B cell (primary cell): Measurements from ENCODE around the gene TSTD1. TPM values are rescaled to one million over a fixed set of nuclear protein-coding genes. Genes with fewer than 3 reads are reported as not detected.

Experiments
- ATAC-seq: fragments of 200-7000 bp; cut with Tn5 transposase; one replicate; pipeline ENCODE4 v1.10.0; 2021; ENCODE audit warnings: low read depth, mild to moderate bottlenecking, moderate number of reproducible peaks, moderate library complexity
- CTCF ChIA-PET: fragments of 350-600 bp; sonication (Branson Sonifier 250); formaldehyde crosslinking; loops from one replicate; lab custom pipeline; 2021; ENCODE audit warnings: antibody characterized with exemption, inconsistent platforms; lab: Charles Lee
- POLR2A ChIA-PET: fragments of 350-600 bp; sonication (Branson Sonifier 250); formaldehyde crosslinking; loops from one replicate; lab custom pipeline; 2021; ENCODE audit warnings: antibody characterized with exemption; lab: Charles Lee
- DNase-seq: peaks from one replicate; pipeline ENCODE4 v3.0.0; 2013
- H2AFZ ChIP-seq: 2 replicates; pipeline ENCODE4 v1.6.1; 2012; ENCODE audit warnings: mild to moderate bottlenecking, low read depth, low read length; ENCODE audit not compliant: insufficient read depth, poor library complexity, severe bottlenecking
- H3K27ac ChIP-seq, 2 donors: 1 replicate in 1 of 2; 2 replicates in 1 of 2; pipeline ENCODE4 v1.5.1; 2012 to 2013; ENCODE audit warnings: low read length in 2 of 2, mild to moderate bottlenecking in 2 of 2, moderate library complexity in 1 of 2
- H3K27me3 ChIP-seq, 4 experiments: fragments of 200-600 bp in 1 of 4; sonication (generic) in 1 of 4; replicated peaks in 1 of 4; 1 replicate in 2 of 4; 2 replicates in 2 of 4; pipeline versions ENCODE4 v1.6.1 to v1.7.0; 2013 to 2016; ENCODE audit warnings: low read length in 3 of 4, mild to moderate bottlenecking in 2 of 4, mixed read lengths in 1 of 4, moderate library complexity in 1 of 4; ENCODE audit not compliant: insufficient read depth in 4 of 4, control insufficient read depth in 3 of 4; ENCODE audit errors: control extremely low read depth in 1 of 4
- H3K36me3 ChIP-seq, 2 experiments: replicated peaks in 1 of 2; 1 replicate in 1 of 2; 2 replicates in 1 of 2; pipeline versions ENCODE4 v1.6.1 to v1.7.1; 2013; ENCODE audit warnings: low read length in 1 of 2; ENCODE audit not compliant: insufficient read depth in 2 of 2, control insufficient read depth in 1 of 2; ENCODE audit errors: control extremely low read depth in 1 of 2, extremely low read depth in 1 of 2
- H3K4me1 ChIP-seq, 2 donors: fragments of 200-600 bp in 1 of 2; sonication (generic) in 1 of 2; 1 replicate in 1 of 2; 2 replicates in 1 of 2; pipeline versions ENCODE4 v1.5.1 to v1.6.1; 2013 to 2017; ENCODE audit warnings: low read length in 2 of 2; ENCODE audit not compliant: control insufficient read depth in 2 of 2, insufficient read depth in 2 of 2
- H3K4me2 ChIP-seq: replicated peaks from 2 replicates; pipeline ENCODE3; 2012; ENCODE audit warnings: mild to moderate bottlenecking, low read depth, low read length; ENCODE audit not compliant: poor library complexity, severe bottlenecking
- H3K4me3 ChIP-seq, 5 experiments: fragments of 200-600 bp in 1 of 5; sonication (generic) in 1 of 5; 1 replicate in 3 of 5; 2 replicates in 2 of 5; pipeline versions ENCODE4 v1.5.1 to v1.7.0; 2011 to 2016; ENCODE audit warnings: low read length in 4 of 5, mild to moderate bottlenecking in 4 of 5, low read depth in 2 of 5, control low read depth in 1 of 5, moderate library complexity in 1 of 5; ENCODE audit not compliant: insufficient read depth in 1 of 5; ENCODE audit errors: control extremely low read depth in 1 of 5, extremely low read depth in 1 of 5
- H3K79me2 ChIP-seq: fragments of 200-600 bp; sonication (generic); one replicate; pipeline ENCODE4 v1.6.0; 2016; ENCODE audit warnings: low read length; ENCODE audit not compliant: control insufficient read depth, insufficient read depth
- H3K9ac ChIP-seq: fragments of 200-600 bp; sonication (generic); 2 replicates; pipeline ENCODE4 v1.6.1; 2017; ENCODE audit warnings: mild to moderate bottlenecking, low read length, moderate library complexity
- H3K9me3 ChIP-seq, 3 donors: one replicate each; pipeline versions ENCODE4 v1.6.1 to v1.7.1; 2013; ENCODE audit warnings: low read length in 2 of 3; ENCODE audit not compliant: control insufficient read depth in 2 of 3, insufficient read depth in 1 of 3; ENCODE audit errors: control extremely low read depth in 1 of 3
- H4K20me1 ChIP-seq: 2 replicates; pipeline ENCODE4 v1.6.0; 2012; ENCODE audit warnings: mild to moderate bottlenecking, low read length; ENCODE audit not compliant: insufficient read depth, control insufficient read depth, poor library complexity, severe bottlenecking
- H3K27ac Mint-ChIP-seq: one replicate; pipeline ENCODE4 v1.8.0; 2021; ENCODE audit warnings: mixed read lengths
- H3K27me3 Mint-ChIP-seq: one replicate; pipeline ENCODE4 v1.8.0; 2021; ENCODE audit warnings: mixed read lengths
- H3K4me1 Mint-ChIP-seq: one replicate; pipeline ENCODE4 v1.8.0; 2021; ENCODE audit warnings: mixed read lengths
- H3K4me3 Mint-ChIP-seq: one replicate; pipeline ENCODE4 v1.8.0; 2021; ENCODE audit warnings: mixed read lengths
- H3K9me3 Mint-ChIP-seq: one replicate; pipeline ENCODE4 v1.8.0; 2022; ENCODE audit warnings: mixed read lengths; ENCODE audit not compliant: insufficient read depth
- EZH2 ChIP-seq: IDR thresholded peaks from 2 replicates; pipeline ENCODE4 v1.6.1; 2012; ENCODE audit warnings: borderline replicate concordance, low read depth, mild to moderate bottlenecking, moderate library complexity, low read length; ENCODE audit not compliant: insufficient read depth, poor library complexity, severe bottlenecking
- WGBS: methylation state at CpG from one replicate; pipeline ENCODE4 v1.1.5; 2013; ENCODE audit warnings: missing lambda C conversion rate; ENCODE audit not compliant: insufficient coverage; 5-methylcytosine and 5-hydroxymethylcytosine counted together
- intact Hi-C: fragments of 100-400 bp; cut with micrococcal nuclease; formaldehyde crosslinking; loops from one replicate; pipeline ENCODE4 v1.10.0; 2022
- polyA plus RNA-seq: library from polyadenylated mRNA; depleted of rRNA; stranded (reverse); fragments of >200 nt; gene quantifications from 2 replicates; pipeline ENCODE4 v1.2.3, GENCODE V29; 2012
- total RNA-seq, 2 donors: library from RNA; stranded (reverse); fragments of 120-200 nt in 1 of 2; gene quantifications; 1 replicate in 1 of 2; 2 replicates in 1 of 2; pipeline versions ENCODE4 v1.2.3 to v1.2.4, GENCODE V29; 2013 to 2022
- TF ChIP-seq, protein P1 (sequence below): fragments of 200-600 bp; IDR thresholded peaks from one replicate; pipeline ENCODE4 v1.8.0; 2022; ENCODE audit warnings: antibody characterized with exemption, mild to moderate bottlenecking

Gene TSTD1
- total and polyA plus RNA-seq, 2 donors (not counting 1 experiment from before 2014, with no cell fraction given) = 85.6 to 242 TPM

- Histone ChIP-seq H3K4me3 (peak overlapping the region in 4 of 5 experiments; percentile 92 to 98 (median 94)), H3K4me1 (peaks cover 50 to 77% of the 10 kb centered on the region in 2 donors), H4K20me1 (peaks cover 7% of the 10 kb centered on the region), H3K27ac (peak overlapping the region; percentile 81 to 94), H3K9ac (peak overlapping the region; percentile 81), H3K4me2 (peak overlapping the region; percentile 84), H3K9me3 (no peaks in the 10 kb centered on the region), H2AFZ (peak overlapping the region; percentile 73), H3K79me2 (peaks cover 64% of the 10 kb centered on the region), H3K36me3 (peaks cover 2 to 43% of the 10 kb centered on the region in 2 experiments), H3K27me3 (no peaks in the 10 kb centered on the region)
- CTCF ChIA-PET = interaction anchor here (0.7 to 5.9 kb wide), 8 partner anchors 8 to 195 kb away, joined by 3 to 55 read pairs (median 6); partner anchors contain the start of genes ARHGAP30 and KLHDC9
- ATAC-seq (no peak), DNase-seq (no peak)
- POLR2A ChIA-PET = interaction anchor here (1.3 to 2.2 kb wide), 5 partner anchors 14 to 78 kb away, joined by 5 to 9 read pairs (median 8); partner anchors contain the start of genes ARHGAP30, F11R, NIT1 and PFDN2
- TF ChIP-seq, protein P1, sequence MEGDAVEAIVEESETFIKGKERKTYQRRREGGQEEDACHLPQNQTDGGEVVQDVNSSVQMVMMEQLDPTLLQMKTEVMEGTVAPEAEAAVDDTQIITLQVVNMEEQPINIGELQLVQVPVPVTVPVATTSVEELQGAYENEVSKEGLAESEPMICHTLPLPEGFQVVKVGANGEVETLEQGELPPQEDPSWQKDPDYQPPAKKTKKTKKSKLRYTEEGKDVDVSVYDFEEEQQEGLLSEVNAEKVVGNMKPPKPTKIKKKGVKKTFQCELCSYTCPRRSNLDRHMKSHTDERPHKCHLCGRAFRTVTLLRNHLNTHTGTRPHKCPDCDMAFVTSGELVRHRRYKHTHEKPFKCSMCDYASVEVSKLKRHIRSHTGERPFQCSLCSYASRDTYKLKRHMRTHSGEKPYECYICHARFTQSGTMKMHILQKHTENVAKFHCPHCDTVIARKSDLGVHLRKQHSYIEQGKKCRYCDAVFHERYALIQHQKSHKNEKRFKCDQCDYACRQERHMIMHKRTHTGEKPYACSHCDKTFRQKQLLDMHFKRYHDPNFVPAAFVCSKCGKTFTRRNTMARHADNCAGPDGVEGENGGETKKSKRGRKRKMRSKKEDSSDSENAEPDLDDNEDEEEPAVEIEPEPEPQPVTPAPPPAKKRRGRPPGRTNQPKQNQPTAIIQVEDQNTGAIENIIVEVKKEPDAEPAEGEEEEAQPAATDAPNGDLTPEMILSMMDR = no peak
- no peak for TF ChIP-seq EZH2
- H3K4me3 Mint-ChIP-seq = peak overlapping the region; percentile 93
- 0% methylated on average over 1 of the region's 3 CpGs for WGBS
- H3K27me3 Mint-ChIP-seq = no peaks in the 10 kb centered on the region
- H3K9me3 Mint-ChIP-seq = no peaks in the 10 kb centered on the region
- H3K4me1 Mint-ChIP-seq = peaks cover 58% of the 10 kb centered on the region
- intact Hi-C loops = loop anchor here (2.0 kb wide), 1 partner anchor 18 kb away; the partner anchor contains the start of gene F11R
- H3K27ac Mint-ChIP-seq = peak overlapping the region; percentile 97
Measured at GRCh38 chr1:161039154-161039545, 386 bp upstream of the TSTD1 start.
